ENCODE results near the gene PRAME. TPM values are rescaled to one million over a fixed set of nuclear protein-coding genes. Genes with fewer than 3 reads are reported as not detected.

The PRAME gene
- total and polyA plus RNA-seq, 10 of the 15 experiments (the other 5 are each of a cell fraction or from before 2014, with no cell fraction given) = 0.40 to 2.5 (median 0.65) TPM

DNA sequence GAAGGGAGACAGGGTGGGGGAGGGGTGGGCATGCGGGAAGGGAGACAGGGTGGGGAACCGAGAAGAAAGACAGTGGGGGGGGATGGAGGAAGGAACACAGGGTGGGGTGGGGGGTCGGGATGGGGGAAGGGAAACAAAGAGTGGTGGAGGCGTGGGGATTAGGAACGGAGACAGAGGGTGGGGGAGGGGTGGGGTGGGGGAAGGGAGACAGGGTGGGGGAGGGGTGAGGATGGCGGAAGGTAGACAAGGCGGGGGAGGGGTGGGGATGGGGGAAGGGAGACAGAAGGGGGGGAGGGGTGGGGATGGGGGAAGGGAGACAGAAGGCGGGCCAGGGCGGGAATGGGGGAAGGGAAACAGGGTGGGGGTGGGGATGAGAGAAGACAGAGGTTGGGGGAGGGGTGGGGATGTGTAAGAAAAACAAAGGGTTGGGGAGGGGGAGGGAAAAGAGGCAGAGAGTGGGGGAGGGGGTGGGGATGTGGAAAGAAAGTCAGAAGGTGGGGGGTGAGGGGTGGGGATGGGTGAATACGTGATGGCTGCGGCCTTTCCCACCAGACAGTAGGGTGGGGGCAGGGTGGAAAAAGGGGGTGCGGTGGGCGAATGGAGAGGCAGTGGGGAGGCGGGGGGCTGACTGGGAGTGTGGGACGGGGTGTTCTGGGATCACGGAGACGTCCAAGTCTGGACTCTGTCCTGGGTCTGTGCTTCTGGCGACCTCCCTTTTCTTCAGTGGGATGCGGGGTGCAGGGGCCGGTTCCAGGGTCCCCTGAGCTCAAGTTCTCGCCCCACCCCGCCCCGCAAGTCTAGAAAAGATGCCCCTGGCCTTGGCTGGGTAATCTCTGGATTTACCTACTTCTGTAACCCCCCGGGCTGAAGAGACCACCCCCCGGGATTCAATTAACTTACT lies 744 bp downstream of the PRAME start (continued):
- TF ChIP-seq ZNF592 (IDR thresholded peaks at IDR 0.05) = no peak
- no peak for TF ChIP-seq SUZ12 (IDR thresholded peaks at IDR 0.05; ENCODE audit: unreplicated experiment)
- no peak for TF ChIP-seq MYC (IDR thresholded peaks at IDR 0.05; ENCODE audit: insufficient read depth, insufficient read length, insufficient replicate concordance, low read length, severe bottlenecking)

- in situ Hi-C loops (cut with MboI) = no loop called here
- intact Hi-C loops (cut with micrococcal nuclease; ENCODE audit: unreplicated experiment) = loop anchor here (10.0 kb wide), 1 partner anchor 132 kb away; no protein-coding TSS in a partner anchor
These were observed 1.8 kb downstream of the PRAME start for GRCh38 chr22:22556995-22557925.

More at GRCh38 chr22:22556995-22557925, 1.8 kb downstream of the PRAME start:
- WGBS (ENCODE audit: insufficient coverage, insufficient replicate concordance, low lambda C conversion rate, missing lambda C conversion rate) = 92% methylated on average over 28 of the region's 38 CpGs
- Histone ChIP-seq H3K27me3 (replicated peaks in 1 of 2; ENCODE audit: control insufficient read depth in 2 of 2, insufficient read depth in 2 of 2, low read length in 1 of 2) (no peaks in the 10 kb centered on the region), H3K36me3 (ENCODE audit: control insufficient read depth in 2 of 2, insufficient read depth in 2 of 2, low read length in 1 of 2) (no peaks in the 10 kb centered on the region), H2AFZ (ENCODE audit: control insufficient read depth, low read depth, low read length) (no peak overlapping the region), H3K9ac (ENCODE audit: control insufficient read depth, insufficient read depth, low read length) (no peak overlapping the region), H3K4me3 (no peak overlapping the region), H3K27ac (ENCODE audit: control insufficient read depth, insufficient read depth) (no peak overlapping the region), H3K79me2 (ENCODE audit: control insufficient read depth, insufficient read depth, low read length) (no peaks in the 10 kb centered on the region), H3K4me1 (ENCODE audit: control insufficient read depth, insufficient read depth, low read length) (0 out of 2 replicates have a peak, but pooled peaks cover 4% of the 10 kb centered on the region), H3K9me3 (replicated peaks; ENCODE audit: control insufficient read depth, insufficient read depth, low read length) (no peaks in the 10 kb centered on the region), H3K4me2 (ENCODE audit: control insufficient read depth, insufficient read depth) (no peak overlapping the region), H4K20me1 (ENCODE audit: control insufficient read depth, insufficient read depth) (no peaks in the 10 kb centered on the region)
- ChIA-PET POLR2A (no interaction called here), SMC1A (ENCODE audit: uncharacterized antibody, unreplicated experiment) (no interaction called here), CTCF (no interaction called here), RAD21 (ENCODE audit: unreplicated experiment) (no interaction called here)
- FAIRE-seq (no peak), DNase-seq (ENCODE audit: low read depth, low spot score) (no peak), ATAC-seq (no peak)
- no TSS peak for BruUV-seq (replicated peaks)
- TF ChIP-seq SREBF1 (IDR thresholded peaks at IDR 0.05; ENCODE audit: low read length) = no peak
- TF ChIP-seq POLR2AphosphoS2 (IDR thresholded peaks at IDR 0.05; ENCODE audit: low read depth, low read length) = no peak
- TF ChIP-seq EP300 (IDR thresholded peaks at IDR 0.05; ENCODE audit: borderline replicate concordance in 1 of 2, control insufficient read depth in 1 of 2, low read depth in 2 of 2, low read length in 2 of 2) = no peak

Measured in GM12878 (cell line).